H1 (cell line): ENCODE measurements around the gene LRRC4C. TPM values are rescaled to one million over a fixed set of nuclear protein-coding genes. Genes with fewer than 3 reads are reported as not detected.

Experiments used
- CHD1 ChIP-seq: IDR thresholded peaks from 2 replicates; pipeline ENCODE4 v1.6.1; 2012; ENCODE audit warnings: low read depth, low read length, improper control_type of control experiment
- CHD2 ChIP-seq: IDR thresholded peaks from 2 replicates; pipeline ENCODE4 v1.6.1; 2012; ENCODE audit warnings: low read length, improper control_type of control experiment
- EGR1 ChIP-seq: IDR thresholded peaks from 2 replicates; pipeline ENCODE4 v1.6.1; 2011; ENCODE audit warnings: low read depth, low read length, borderline replicate concordance
- EP300 ChIP-seq, 2 experiments: IDR thresholded peaks; 1 replicate in 1 of 2; 2 replicates in 1 of 2; pipeline ENCODE4 v1.6.1; 2011 to 2012; ENCODE audit warnings: low read depth in 2 of 2, low read length in 2 of 2, mild to moderate bottlenecking in 2 of 2, borderline replicate concordance in 1 of 2, inconsistent platforms in 1 of 2, moderate library complexity in 1 of 2
- HDAC2 ChIP-seq, 2 experiments: fragments of 300-600 bp in 1 of 2; sonication (generic) in 1 of 2; IDR thresholded peaks; 2 replicates each; pipeline ENCODE4 v1.6.1; 2011 to 2012; ENCODE audit warnings: low read depth in 2 of 2, low read length in 2 of 2, mild to moderate bottlenecking in 2 of 2, moderate library complexity in 2 of 2, borderline replicate concordance in 1 of 2, inconsistent platforms in 1 of 2
- KDM1A ChIP-seq: fragments of 200-600, 300-600 bp; sonication (generic); IDR thresholded peaks from 2 replicates; pipeline ENCODE4 v1.7.1; 2016; ENCODE audit warnings: mild to moderate bottlenecking, low read length, borderline replicate concordance
- MAFK ChIP-seq: IDR thresholded peaks from 2 replicates; pipeline ENCODE4 v1.6.1; 2012; ENCODE audit warnings: low read depth, mild to moderate bottlenecking, improper control_type of control experiment, low read length
- NANOG ChIP-seq: IDR thresholded peaks from 2 replicates; pipeline ENCODE4 v1.6.1; 2011; ENCODE audit warnings: low read length, low read depth, mild to moderate bottlenecking, inconsistent platforms; ENCODE audit not compliant: insufficient read depth, poor library complexity, severe bottlenecking
- NRF1 ChIP-seq: IDR thresholded peaks from 2 replicates; pipeline ENCODE4 v1.6.1; 2011; ENCODE audit warnings: mild to moderate bottlenecking, low read depth, low read length, improper control_type of control experiment
- PHF8 ChIP-seq: fragments of 200-600 bp; sonication (generic); conservative IDR thresholded peaks from 2 replicates; pipeline ENCODE4 v1.7.1; 2012; ENCODE audit warnings: low read depth, mild to moderate bottlenecking, inconsistent platforms, low read length, moderate library complexity
- POLR2AphosphoS5 ChIP-seq: IDR thresholded peaks from 2 replicates; pipeline ENCODE4 v1.6.1; 2011; ENCODE audit warnings: low read depth, low read length
- SAP30 ChIP-seq: fragments of 300-600 bp; sonication (generic); IDR thresholded peaks from 2 replicates; pipeline ENCODE4 v1.7.1; 2012; ENCODE audit warnings: low read length, moderate library complexity, mild to moderate bottlenecking, inconsistent platforms; ENCODE audit not compliant: insufficient read depth, insufficient replicate concordance
- SP1 ChIP-seq: IDR thresholded peaks from 2 replicates; pipeline ENCODE4 v1.6.1; 2011; ENCODE audit warnings: low read depth, low read length
- TCF12 ChIP-seq: IDR thresholded peaks from 2 replicates; pipeline ENCODE4 v1.6.1; 2011; ENCODE audit warnings: low read depth, mild to moderate bottlenecking, low read length
- YY1 ChIP-seq: IDR thresholded peaks from 2 replicates; pipeline ENCODE4 v1.6.1; 2011; ENCODE audit warnings: low read depth, mild to moderate bottlenecking, low read length
- ZNF274 ChIP-seq: IDR thresholded peaks from 2 replicates; pipeline ENCODE4 v1.7.0; 2012; ENCODE audit warnings: low read length, borderline replicate concordance; ENCODE audit errors: extremely low read depth
- polyA plus RNA-seq, 7 experiments: library from polyadenylated mRNA; depleted of rRNA in 3 of 7; stranded (reverse) in 5 of 7; unstranded in 2 of 7; fragments of >200 nt in 5 of 7; fragments of 200-250 nt in 2 of 7; gene quantifications; 1 replicate in 5 of 7; 2 replicates in 1 of 7; 4 replicates in 1 of 7; pipeline versions ENCODE4 v1.2.1 to v1.2.3, GENCODE V29; 2011 to 2013; ENCODE audit warnings: missing spikeins in 2 of 7, mixed read lengths in 2 of 7
- total RNA-seq: library from RNA; stranded (reverse); fragmentation: NEBNext Ultra II Directional; extraction: Animal tissue kit (Norgen Biotek cat#: 25700); gene quantifications from 2 replicates; pipeline ENCODE4 v1.2.1, GENCODE V29; 2021

LRRC4C gene
- total and polyA plus RNA-seq, 2 of the 8 experiments (the other 6 are each of a cell fraction or from before 2014, with no cell fraction given) = 0.23 to 2.2 TPM

DNA sequence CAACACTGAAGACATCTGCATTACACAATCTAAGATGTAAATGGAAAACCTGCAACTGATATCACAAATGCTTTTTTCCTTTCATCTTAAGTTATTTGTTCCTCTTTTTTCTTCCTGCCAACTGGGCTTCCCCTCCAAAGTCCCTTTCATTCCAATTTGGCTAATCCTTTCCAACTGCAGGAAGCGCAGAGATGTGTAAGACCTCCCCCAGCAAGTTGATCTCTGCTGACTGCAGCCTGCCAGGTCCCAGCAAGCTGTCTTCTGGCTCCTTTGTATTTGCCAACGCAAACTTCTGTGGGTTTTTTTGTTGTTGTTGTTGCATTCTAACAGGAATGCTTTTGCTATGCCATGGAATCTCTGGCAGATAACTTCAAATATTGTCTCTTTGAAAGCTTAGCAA is 38.5 kb upstream of the LRRC4C start (continued):
- no peak for TF ChIP-seq POLR2AphosphoS5
- TF ChIP-seq EGR1 = no peak
- TF ChIP-seq NRF1 = no peak
- no peak for TF ChIP-seq SAP30
- TF ChIP-seq HDAC2 (IDR thresholded peaks at IDR 0.05; ENCODE audit: borderline replicate concordance in 1 of 2, low read depth in 2 of 2, low read length in 2 of 2) = 0 out of 4 replicates have a peak, but pooled peaks of 1 of the 2 experiments have one; percentile 32
- TF ChIP-seq SP1 = peak; percentile 48; the same call in 1 of the 2 replicates
- no peak for TF ChIP-seq TCF12
- TF ChIP-seq CHD2 = no peak
- no peak for TF ChIP-seq PHF8
- TF ChIP-seq EP300 (IDR thresholded peaks at IDR 0.05; ENCODE audit: borderline replicate concordance in 1 of 2, low read depth in 2 of 2, low read length in 2 of 2) = peak in 1 of 2 experiments; percentile 74; a peak in 1 of 3 replicates
- TF ChIP-seq ZNF274 = no peak
- TF ChIP-seq NANOG = peak; percentile 90
- no peak for TF ChIP-seq KDM1A
- no peak for TF ChIP-seq MAFK
- 0 out of 2 replicates have a peak, but pooled peaks have one; percentile 10 for TF ChIP-seq YY1
- no peak for TF ChIP-seq CHD1
- TF ChIP-seq, all 59 proteins: peak for 8
